GM21723 (cell line): ENCODE results near the gene TRIOBP.
"Not testable (repeated sequence)": the region's sequence is repeated elsewhere in the genome, so short reads cannot be mapped to it uniquely, and the experiment has no call there.

Source experiments
- ATAC-seq: cut with Tn5 transposase; IDR thresholded peaks from one replicate; pipeline ENCODE4 v1.9.1; 2021; ENCODE audit warnings: mild to moderate bottlenecking, moderate library complexity; ENCODE audit not compliant: unreplicated experiment

TRIOBP gene

GRCh38 chr22:37690901-37691504, 5.8 kb upstream of the TRIOBP start:
- no peak for ATAC-seq

DNA sequence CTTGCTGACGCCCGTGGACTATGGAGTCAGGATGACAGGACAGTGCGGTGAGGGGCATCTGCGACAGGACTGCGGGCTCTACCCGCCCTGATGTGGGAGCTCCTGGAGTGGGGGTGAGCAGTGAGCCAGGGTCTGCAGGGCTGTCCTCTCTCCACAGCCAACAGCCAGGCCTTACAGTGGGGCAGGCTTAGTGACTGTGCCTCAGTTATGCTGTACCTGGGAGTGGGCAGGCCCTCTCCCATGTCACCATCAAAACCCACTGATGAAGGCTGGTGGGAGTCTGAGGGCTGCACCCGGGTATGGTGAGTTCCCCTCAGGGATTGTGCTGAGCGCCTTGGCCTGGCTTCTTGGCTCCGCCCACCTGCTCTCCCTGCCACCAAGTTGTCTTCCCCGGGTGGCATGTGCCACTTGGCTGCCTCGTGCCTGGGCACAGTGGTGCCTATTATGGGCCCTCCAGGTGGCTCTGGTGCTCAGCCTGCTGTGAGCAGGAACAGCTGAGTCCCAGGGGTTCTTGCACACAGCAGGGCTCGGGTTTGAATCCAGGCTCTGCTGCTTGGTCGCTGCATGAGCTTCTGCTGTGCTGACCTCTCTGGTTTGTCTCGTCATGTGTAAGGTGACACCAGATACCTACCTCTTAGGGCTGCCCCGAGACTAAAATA, 4.1 kb upstream of the TRIOBP start:
- no peak for ATAC-seq

DNA sequence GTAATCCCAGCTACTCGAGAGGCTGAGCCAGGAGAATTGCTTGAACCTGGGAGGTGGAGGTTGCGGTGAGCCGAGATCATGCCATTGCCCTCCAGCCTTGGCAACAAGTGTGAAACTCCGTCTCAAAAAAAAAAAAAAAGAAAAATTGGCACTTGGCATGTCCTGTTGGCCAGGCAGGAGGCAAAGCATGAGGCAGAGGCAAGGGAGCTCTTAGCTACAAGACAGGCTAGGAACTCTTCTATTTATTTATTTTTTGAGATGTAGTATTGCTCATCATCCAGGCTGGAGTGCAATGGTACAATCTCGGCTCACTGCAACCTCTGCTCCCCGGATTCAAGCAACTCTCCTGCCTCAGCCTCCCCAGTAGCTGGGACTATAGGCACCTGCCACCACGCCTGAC, 2.7 kb upstream of the TRIOBP start:
- ATAC-seq: not testable (repeated sequence)

- peak; percentile 11 for ATAC-seq
Measured at GRCh38 chr22:37696260-37696656, 590 bp upstream of the TRIOBP start.

DNA sequence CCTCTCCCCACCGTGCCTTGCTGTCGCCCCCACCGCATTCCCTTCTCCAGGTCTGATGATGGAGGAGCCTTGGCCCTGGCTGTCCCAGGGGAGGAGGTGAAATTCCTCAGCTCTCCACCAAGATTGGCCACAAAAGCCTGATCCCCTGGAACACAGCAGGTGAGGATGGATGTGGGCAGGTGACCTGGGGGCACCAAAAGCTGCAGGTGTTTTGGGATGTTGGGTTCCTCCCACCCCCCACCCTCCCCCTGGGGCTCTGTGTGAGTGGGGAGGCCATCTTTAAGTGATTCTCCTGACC, 639 bp downstream of the TRIOBP start:
- ATAC-seq: no peak

DNA sequence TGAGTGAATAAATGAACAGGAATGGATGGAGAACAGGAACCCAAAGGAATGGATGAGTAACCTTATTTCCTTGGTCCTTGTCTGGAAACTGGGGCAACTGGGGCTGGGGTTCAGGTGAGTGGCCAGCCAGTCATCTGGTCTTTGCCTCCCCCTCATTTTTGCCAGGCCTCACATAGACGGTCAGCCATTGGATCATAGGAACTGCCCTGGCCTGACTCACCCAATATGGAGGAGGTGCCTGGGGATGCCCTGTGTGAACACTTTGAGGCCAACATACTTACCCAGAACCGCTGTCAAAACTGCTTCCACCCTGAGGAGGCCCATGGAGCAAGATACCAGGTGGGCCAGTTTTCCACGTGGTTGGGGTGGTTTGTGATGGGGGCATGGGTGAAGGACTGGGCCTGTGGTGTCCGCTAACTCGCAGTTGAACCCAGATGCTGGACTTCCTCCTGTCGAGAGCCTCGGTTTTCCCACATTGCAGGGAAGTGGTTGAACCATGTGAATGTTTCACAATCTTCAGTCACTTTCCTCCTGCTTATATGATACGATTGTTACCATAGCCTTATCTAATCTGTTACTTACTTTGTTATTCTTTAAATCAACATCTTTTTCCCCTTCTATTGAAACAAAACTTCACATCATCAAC, 4.4 kb downstream of the TRIOBP start:
- ATAC-seq: no peak

GRCh38 chr22:37703906-37704305, 7.1 kb downstream of the TRIOBP start:
- ATAC-seq: no peak

- no peak for ATAC-seq
Measured at GRCh38 chr22:37704645-37705044, 7.8 kb downstream of the TRIOBP start.

- ATAC-seq: no peak
Measured at GRCh38 chr22:37705205-37705604, 8.4 kb downstream of the TRIOBP start.

DNA sequence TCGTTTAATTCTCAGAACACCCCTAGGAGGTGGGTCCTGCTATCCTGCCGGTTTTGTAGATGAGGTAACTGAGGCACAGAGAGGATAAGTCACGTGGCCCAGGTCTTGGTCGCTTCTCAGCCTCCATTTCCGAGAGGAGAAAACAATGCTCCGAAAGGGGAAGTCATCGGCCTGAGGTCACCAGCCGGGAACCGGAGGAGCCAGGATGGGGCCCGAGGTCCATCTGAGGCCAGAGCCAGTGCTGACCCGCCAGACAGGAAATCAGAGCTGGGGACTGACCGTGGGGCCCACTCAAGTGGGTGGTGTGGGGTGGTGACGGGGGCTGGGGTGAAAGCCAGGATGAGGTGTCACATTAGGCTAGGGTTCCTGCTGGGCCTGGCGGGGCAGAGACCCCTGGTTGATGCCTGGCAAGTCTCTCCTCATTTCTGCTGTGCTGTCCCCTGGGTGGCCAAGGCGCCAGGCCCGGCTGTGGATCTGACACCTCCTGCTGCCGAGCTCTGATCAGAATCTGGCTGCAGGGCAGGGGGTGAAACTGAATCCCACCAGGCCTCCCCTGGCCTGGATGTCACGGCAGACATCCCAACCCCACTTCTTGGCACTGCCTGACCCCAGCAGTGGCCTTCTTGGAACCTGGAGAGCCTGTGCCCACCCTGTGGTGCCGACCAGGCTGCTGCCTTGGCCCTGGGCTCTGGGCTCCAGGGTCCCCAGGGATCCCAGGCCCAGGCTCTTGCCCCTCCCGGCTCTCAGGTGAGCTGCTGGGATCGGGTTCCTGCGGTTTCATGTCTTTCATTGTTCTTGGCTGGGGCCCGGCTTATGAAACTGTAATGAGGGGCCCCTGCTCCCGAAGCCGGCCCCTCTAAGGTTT, 12.0 kb downstream of the TRIOBP start:
- no peak for ATAC-seq

GRCh38 chr22:37709445-37709765, 12.6 kb downstream of the TRIOBP start:
- no peak for ATAC-seq

DNA sequence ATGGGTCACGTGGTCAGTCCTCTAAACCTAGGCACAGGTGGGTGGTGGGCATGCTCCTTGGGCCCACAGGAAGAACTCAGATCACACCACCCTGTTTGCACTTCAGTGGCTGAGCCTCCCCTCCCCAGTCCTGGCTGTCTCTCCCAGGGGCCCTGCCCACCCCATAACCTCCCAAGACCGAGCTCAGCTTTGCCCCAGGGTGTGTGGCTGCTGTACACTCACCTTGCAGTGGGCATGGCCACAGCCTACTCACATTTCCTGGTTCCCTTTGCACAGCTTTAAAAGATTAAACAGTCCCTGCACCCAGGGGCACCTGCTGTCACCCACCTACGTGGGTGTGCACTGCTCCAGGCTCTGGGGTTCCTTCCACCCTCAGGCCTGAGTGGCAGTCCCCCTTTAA, 13.8 kb downstream of the TRIOBP start:
- no peak for ATAC-seq

GRCh38 chr22:37711490-37711889, 14.6 kb downstream of the TRIOBP start:
- ATAC-seq: no peak

GRCh38 chr22:37713761-37714160, 16.9 kb downstream of the TRIOBP start:
- no peak for ATAC-seq

DNA sequence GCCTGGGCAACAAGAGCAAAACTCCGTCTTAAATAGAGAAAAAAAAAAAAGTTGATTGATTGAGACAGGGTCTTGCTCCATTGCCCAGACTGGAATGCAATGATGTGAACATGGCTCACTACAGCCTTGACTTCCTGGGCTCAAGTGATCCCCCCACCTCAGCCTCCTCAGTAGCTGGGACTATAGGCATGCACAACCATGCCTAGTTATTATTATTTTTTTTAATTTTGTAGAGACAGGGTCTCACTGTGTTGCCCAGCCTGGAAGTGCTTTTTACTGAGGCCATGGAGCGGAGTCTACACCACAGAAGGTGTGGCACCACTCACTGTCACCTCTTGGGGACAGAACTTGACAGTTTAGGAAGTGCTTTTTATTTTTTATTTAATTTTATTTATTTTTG, 17.8 kb downstream of the TRIOBP start:
- ATAC-seq: no peak

DNA sequence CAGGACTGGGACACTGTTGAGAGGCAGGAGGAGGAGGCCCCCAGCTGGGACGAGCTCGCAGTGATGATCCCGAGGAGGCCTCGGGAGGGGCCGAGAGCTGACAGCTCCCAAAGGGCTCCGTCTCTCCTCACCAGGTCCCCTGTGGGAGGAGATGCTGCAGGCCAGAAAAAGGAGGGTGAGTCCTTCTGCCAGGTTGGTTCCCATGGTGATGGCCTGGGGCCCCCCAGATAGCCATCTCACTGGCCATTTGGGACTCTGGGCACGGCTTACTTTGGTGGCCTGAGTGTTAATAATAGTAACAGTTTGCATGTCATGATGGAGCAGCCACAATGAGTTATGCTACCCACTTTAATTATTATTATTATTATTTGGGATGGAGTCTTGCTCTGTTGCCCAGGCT, 18.9 kb downstream of the TRIOBP start:
- ATAC-seq: no peak

DNA sequence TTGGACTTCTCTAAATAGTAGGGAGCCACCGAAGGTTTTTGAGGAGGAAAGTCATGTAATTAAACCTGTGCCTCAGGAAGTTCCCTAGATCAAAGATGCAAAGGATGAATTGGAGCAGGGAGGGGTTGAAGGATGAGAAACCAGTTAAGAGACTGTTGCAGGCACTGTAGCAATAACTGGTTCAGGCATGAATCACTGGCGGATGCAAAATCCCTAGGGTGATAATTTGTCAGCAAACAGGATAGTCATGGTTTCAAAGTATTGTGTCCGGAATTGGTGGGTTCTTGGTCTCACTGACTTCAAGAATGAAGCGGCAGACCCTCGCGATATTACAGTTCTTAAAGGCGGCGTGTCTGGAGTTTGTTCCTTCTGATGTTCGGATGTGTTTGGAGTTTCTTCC, 19.9 kb downstream of the TRIOBP start:
- ATAC-seq: no peak

DNA sequence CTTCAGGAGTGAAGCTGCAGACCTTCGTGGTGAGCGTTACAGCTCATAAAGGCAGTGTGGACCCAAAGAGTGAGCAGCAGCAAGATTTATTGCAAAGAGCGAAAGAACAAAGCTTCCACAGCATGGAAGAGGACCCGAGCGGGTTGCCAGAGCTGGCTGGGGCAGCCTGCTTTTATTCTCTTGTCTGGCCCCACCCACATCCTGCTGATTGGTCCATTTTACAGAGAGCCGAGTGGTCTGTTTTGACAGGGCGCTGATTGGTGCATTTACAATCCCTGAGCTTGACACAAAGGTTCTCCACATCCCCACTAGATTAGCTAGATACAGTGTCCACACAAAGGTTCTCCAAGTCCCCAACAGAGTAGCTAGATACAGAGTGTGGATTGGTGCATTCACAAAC, 20.4 kb downstream of the TRIOBP start:
- ATAC-seq: not testable (repeated sequence)

DNA sequence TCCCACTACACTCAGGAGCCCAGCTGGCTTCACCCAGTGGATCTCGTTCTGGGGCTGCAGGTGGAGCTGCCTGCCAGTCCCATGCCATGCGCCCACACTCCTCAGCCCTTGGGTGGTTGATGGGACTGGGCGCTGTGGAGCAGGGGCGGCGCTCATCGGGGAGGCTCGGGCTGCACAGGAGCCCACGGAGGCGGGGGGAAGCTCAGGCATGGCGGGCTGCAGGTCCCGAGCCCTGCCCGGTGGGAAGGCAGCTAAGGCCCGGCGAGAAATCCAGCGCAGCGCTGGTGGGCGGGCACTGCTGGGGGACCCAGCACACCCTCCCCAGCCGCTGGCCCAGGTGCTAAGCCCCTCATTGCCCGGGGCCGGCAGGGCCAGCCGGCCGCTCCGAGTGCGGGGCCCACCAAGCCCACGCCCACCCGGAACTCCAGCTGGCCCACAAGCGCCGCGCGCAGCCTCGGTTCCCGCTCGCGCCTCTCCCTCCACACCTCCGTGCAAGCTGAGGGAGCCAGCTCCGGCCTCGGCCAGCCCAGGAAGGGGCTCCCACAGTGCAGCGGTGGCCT, 21.0 kb downstream of the TRIOBP start:
- ATAC-seq: not testable (repeated sequence)

DNA sequence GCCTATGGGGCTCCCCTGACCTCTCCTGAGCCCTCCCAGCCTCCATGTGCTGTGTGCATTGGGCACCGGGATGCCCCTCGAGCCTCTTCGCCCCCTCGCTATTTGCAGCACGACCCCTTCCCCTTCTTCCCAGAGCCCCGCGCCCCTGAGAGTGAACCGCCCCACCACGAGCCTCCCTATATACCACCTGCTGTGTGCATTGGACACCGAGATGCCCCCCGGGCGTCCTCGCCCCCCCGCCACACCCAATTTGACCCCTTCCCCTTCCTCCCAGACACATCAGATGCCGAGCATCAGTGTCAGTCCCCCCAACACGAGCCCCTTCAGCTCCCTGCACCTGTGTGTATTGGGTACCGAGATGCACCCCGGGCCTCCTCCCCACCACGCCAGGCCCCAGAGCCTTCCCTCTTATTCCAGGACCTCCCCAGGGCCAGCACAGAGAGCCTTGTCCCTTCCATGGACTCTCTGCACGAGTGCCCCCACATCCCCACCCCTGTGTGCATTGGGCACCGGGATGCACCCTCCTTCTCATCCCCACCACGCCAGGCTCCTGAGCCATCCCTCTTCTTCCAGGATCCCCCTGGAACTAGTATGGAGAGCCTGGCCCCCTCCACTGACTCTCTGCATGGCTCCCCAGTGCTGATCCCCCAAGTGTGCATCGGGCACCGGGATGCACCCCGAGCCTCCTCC, 28.8 kb downstream of the TRIOBP start:
- no peak for ATAC-seq
